ENCODE data around the gene PLA2G7. TPM values are rescaled to one million over a fixed set of nuclear protein-coding genes. Genes with fewer than 3 reads are reported as not detected.
A peak's percentile ranks its signal among the peaks of the same experiment; 100 is the strongest.

The PLA2G7 gene
- total RNA-seq, 1 donor = not detected

- no peak for DNase-seq (ENCODE audit: low read depth)
- H3K4me3 ChIP-seq (ENCODE audit: low read depth, low read length) = no peak overlapping the region
- no peak for TF ChIP-seq CTCF (IDR thresholded peaks at IDR 0.05; ENCODE audit: insufficient read depth, low read depth, low read length)
These were observed 58.4 kb downstream of the PLA2G7 start for GRCh38 chr6:46676604-46677313.

GRCh38 chr6:46674410-46674809, 60.8 kb downstream of the PLA2G7 start:
- DNase-seq (ENCODE audit: low read depth) = no peak
- no peak overlapping the region for H3K4me3 ChIP-seq (ENCODE audit: low read depth, low read length)
- no peak for TF ChIP-seq CTCF (IDR thresholded peaks at IDR 0.05; ENCODE audit: insufficient read depth, low read depth, low read length)

GRCh38 chr6:46667377-46667776, 67.8 kb downstream of the PLA2G7 start:
- TF ChIP-seq CTCF (IDR thresholded peaks at IDR 0.05; ENCODE audit: insufficient read depth, low read depth, low read length) = no peak
- no peak overlapping the region for H3K4me3 ChIP-seq (ENCODE audit: low read depth, low read length)
- no peak for DNase-seq (ENCODE audit: low read depth)

GRCh38 chr6:46661483-46661882, 73.7 kb downstream of the PLA2G7 start:
- H3K4me3 ChIP-seq (ENCODE audit: low read depth, low read length) = no peak overlapping the region
- TF ChIP-seq CTCF (IDR thresholded peaks at IDR 0.05; ENCODE audit: insufficient read depth, low read depth, low read length) = no peak
- DNase-seq (ENCODE audit: low read depth) = no peak

GRCh38 chr6:46657642-46658041, 77.5 kb downstream of the PLA2G7 start:
- no peak for TF ChIP-seq CTCF (IDR thresholded peaks at IDR 0.05; ENCODE audit: insufficient read depth, low read depth, low read length)
- DNase-seq (ENCODE audit: low read depth) = no peak
- H3K4me3 ChIP-seq (ENCODE audit: low read depth, low read length) = no peak overlapping the region

GRCh38 chr6:46655803-46656202, 79.4 kb downstream of the PLA2G7 start:
- no peak overlapping the region for H3K4me3 ChIP-seq (ENCODE audit: low read depth, low read length)
- DNase-seq (ENCODE audit: low read depth) = no peak
- peak; percentile 40 for TF ChIP-seq CTCF (IDR thresholded peaks at IDR 0.05; ENCODE audit: insufficient read depth, low read depth, low read length)

Other genes with a start within 250 kb of the PLA2G7 start
- 1.7 and 1.9 TPM in 2 replicates for gene RCAN2, start 243.9 kb downstream of the PLA2G7 start, total RNA-seq
- 2.6 TPM in 2 replicates for gene CYP39A1, start 82.6 kb downstream of the PLA2G7 start, total RNA-seq
- 2.6 and 6.5 TPM in 2 replicates for gene SLC25A27, start 82.4 kb downstream of the PLA2G7 start, total RNA-seq
- gene TDRD6, start 47.5 kb downstream of the PLA2G7 start, total RNA-seq = under 0.01 TPM in 2 replicates
- not detected in 2 replicates for gene ANKRD66, start 11.6 kb upstream of the PLA2G7 start, total RNA-seq
- not detected in 2 replicates for gene MEP1A, start 58.0 kb upstream of the PLA2G7 start, total RNA-seq
- 0.86 and 6.1 TPM in 2 replicates for gene ADGRF5, start 186.6 kb upstream of the PLA2G7 start, total RNA-seq